Right lung (tissue), 10 donors: ENCODE data around the gene PTGFRN. TPM values are rescaled to one million over a fixed set of nuclear protein-coding genes. Genes with fewer than 3 reads are reported as not detected.
"Not testable (repeated sequence)": the region's sequence is repeated elsewhere in the genome, so short reads cannot be mapped to it uniquely, and the experiment has no call there.

Experiments
- DNase-seq, 2 donors: peaks; one replicate each; pipeline ENCODE4 v3.0.0-alpha.2; 2013
- long read RNA-seq, 8 donors: transcript quantifications; one replicate each; lab custom pipeline, GENCODE V29; 2026
- polyA plus RNA-seq, 5 donors: library from polyadenylated mRNA; unstranded; fragments of 120-200 nt; gene quantifications; one replicate each; pipeline versions ENCODE4 v1.2.1 to v1.2.3, GENCODE V29; 2013; ENCODE audit warnings: inconsistent platforms in 1 of 5, low replicate concordance in 1 of 5; ENCODE audit not compliant: insufficient read length in 5 of 5, insufficient read depth in 1 of 5

Gene PTGFRN
- 10 to 100 TPM; 40.5 to 73.5 (median 66.1) TPM for polyA plus RNA-seq
- long read RNA-seq, donor 1, full-length matches to known transcripts = 10 of 43 reads
- long read RNA-seq, donor 1, partial matches to known transcripts = 33 of 43 reads
- long read RNA-seq, donor 1, other reads (novel, unspliced or antisense) = 0 of 43 reads
- long read RNA-seq, donor 2, full-length matches to known transcripts = 4 of 4 reads
- long read RNA-seq, donor 2, partial matches to known transcripts = 0 of 4 reads
- long read RNA-seq, donor 2, other reads (novel, unspliced or antisense) = 0 of 4 reads
- long read RNA-seq, donor 3, full-length matches to known transcripts = 2 of 7 reads
- long read RNA-seq, donor 3, partial matches to known transcripts = 5 of 7 reads
- long read RNA-seq, donor 3, other reads (novel, unspliced or antisense) = 0 of 7 reads
- long read RNA-seq, donor 4, full-length matches to known transcripts = 3 of 3 reads
- long read RNA-seq, donor 4, partial matches to known transcripts = 0 of 3 reads
- long read RNA-seq, donor 4, other reads (novel, unspliced or antisense) = 0 of 3 reads
- long read RNA-seq, donor 5, full-length matches to known transcripts = 2 of 10 reads
- long read RNA-seq, donor 5, partial matches to known transcripts = 8 of 10 reads
- long read RNA-seq, donor 5, other reads (novel, unspliced or antisense) = 0 of 10 reads
- long read RNA-seq, donor 6, full-length matches to known transcripts = 6 of 6 reads
- long read RNA-seq, donor 6, partial matches to known transcripts = 0 of 6 reads
- long read RNA-seq, donor 6, other reads (novel, unspliced or antisense) = 0 of 6 reads
- long read RNA-seq, donor 7, full-length matches to known transcripts = 2 of 2 reads
- long read RNA-seq, donor 7, partial matches to known transcripts = 0 of 2 reads
- long read RNA-seq, donor 7, other reads (novel, unspliced or antisense) = 0 of 2 reads
- long read RNA-seq, donor 8, full-length matches to known transcripts = 1 of 1 reads
- long read RNA-seq, donor 8, partial matches to known transcripts = 0 of 1 reads
- long read RNA-seq, donor 8, other reads (novel, unspliced or antisense) = 0 of 1 reads

GRCh38 chr1:116909512-116910378 is at the start of gene PTGFRN:
Gene PTGFRN (plus strand): TSS chr1:116909916. CDS start chr1:116910204, 288 bp downstream.
- peak; percentile 67 to 78 for DNase-seq

DNA sequence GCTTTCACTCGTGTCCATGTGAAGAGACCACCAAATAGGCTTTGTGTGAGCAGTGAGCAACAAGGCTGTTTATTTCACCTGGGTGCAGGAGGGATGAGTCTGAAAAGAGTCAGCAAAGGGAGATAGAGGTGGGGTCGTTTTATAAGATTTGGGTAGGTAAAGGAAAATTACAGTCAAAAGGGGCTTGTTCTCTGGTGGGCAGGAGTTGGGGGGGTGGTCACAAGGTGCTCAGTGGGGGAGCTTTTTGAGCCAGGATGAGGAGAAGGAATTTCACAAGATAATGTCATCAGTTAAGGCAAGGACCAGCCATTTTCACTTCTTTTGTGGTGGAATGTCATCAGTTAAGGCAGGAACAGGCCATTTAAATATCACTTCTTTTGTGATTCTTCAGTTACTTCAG is 49.5 kb upstream of the PTGFRN start:
- not testable (repeated sequence) for DNase-seq

DNA sequence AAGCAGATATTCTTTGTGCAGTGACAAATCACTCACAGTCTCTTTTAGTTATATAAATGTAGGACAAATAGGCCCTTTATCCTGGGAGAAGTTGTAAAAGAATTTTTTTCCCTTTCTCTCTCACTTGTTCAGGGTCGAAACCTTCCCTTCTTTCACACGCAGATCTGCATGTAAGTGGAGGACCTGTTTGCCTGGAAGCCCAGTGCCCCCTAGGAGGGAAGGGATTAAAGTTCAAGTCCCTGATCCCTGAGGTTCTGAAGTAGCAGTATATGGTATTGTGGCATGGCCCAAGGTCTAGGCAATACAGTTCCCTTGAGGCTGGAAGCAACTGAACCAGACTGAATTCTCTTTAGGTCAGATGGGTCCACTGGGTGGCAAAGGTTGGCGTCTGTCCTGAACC is 48.6 kb upstream of the PTGFRN start:
- DNase-seq = no peak

GRCh38 chr1:116863031-116863430 is 46.7 kb upstream of the PTGFRN start:
- not testable (repeated sequence) for DNase-seq

- DNase-seq = not testable (repeated sequence)
Measured at GRCh38 chr1:116866478-116866877, 43.2 kb upstream of the PTGFRN start.

DNA sequence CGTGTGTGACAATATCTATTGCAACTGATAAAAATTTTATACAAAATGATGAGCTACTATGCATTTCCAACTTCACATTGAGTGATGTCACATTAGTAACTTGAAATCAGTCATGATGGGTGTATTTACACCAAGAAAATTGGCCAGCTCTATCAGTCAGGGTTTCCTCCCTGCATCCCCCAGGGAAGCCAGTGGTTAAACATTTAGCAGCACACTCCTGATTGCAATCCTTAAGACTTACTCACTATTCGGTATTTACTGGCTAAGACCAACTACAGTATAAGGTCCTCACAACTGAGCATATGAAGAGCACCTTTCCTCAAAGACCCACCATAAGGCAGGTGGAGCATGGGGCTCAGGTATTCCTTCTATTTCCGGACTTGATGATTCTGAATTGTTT is 41.3 kb upstream of the PTGFRN start:
- no peak for DNase-seq

DNA sequence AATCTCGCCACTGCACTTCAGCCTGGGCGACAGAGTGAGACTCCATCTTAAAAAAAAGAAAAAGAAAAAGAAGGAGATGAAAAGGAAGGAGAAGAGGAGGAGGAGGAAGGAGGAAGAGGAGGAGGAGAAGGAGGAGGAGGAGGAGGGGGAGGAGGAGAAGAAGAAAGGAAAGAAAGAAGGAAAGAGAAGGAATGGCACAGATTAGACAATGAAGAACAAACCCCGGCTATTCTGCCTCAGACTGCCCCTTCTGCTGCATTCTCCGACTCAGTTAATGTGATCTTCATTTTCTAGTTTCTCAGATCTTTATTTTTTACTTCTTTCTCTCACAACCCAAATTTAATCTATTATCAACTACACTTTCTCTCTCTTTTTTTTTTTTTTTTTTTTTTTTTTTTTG is 40.1 kb upstream of the PTGFRN start:
- no peak for DNase-seq

DNA sequence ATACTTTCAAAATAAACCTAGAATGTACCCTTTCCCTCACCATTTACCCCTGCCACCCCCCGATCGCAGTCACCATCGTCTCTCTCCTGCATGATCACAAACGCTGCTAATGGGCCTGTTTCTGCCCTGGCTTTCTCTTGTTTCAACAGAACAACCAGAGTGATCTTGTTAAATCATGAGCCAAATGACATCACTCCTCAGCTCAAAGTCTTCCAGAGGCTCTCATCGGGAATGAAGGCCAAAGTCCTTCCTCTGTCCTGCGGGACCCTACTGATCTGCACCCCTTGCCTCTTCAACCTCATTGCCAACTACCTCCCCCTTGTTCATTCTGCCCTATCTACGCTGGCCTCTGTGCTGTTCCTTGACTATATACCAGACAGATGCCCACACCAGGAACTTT is 39.4 kb upstream of the PTGFRN start:
- no peak for DNase-seq

GRCh38 chr1:116871779-116872146 is 38.0 kb upstream of the PTGFRN start:
- no peak for DNase-seq

- DNase-seq = no peak
Measured at GRCh38 chr1:116873680-116874271, 35.9 kb upstream of the PTGFRN start.

- DNase-seq = no peak
Measured at GRCh38 chr1:116874733-116875249, 34.9 kb upstream of the PTGFRN start.

DNA sequence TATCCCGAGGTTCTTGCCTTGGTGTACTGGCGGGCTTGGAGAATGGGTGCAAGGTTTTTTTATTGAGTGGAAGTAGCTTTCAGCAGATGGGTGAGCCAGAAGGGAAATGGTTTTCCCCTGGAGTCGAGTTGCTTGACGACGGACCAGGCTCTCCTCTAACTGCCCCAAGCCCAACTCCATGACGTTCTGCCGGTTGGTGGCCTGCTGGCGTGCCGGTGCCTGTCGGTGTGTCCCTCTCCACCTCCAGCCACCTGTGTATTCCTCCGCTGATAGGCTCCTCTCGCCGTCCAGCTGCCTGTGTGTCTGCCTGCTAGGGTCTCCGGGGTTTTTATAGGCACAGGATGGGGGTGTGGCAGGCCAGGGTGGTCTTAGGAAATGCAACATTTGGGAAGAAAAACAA is 34.3 kb upstream of the PTGFRN start:
- no peak for DNase-seq

DNA sequence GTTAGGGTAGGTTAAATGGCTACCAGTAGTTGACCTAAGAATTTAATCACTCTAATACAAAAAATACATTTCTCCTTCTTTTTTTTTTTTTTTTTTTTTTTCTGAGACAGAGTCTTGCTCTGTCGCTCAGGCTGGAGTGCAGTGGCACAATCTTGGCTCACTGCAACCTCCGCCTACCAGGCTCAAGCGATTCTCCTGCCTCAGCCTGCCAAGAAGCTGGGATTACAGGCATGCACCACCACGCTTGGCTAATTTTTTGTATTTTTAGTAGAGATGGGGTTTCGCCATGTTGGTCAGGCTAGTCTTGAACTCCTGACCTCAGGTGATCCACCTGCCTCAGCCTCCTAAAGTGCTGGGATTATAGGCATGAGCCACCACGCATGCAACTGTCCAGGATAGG is 33.8 kb upstream of the PTGFRN start:
- not testable (repeated sequence) for DNase-seq

DNA sequence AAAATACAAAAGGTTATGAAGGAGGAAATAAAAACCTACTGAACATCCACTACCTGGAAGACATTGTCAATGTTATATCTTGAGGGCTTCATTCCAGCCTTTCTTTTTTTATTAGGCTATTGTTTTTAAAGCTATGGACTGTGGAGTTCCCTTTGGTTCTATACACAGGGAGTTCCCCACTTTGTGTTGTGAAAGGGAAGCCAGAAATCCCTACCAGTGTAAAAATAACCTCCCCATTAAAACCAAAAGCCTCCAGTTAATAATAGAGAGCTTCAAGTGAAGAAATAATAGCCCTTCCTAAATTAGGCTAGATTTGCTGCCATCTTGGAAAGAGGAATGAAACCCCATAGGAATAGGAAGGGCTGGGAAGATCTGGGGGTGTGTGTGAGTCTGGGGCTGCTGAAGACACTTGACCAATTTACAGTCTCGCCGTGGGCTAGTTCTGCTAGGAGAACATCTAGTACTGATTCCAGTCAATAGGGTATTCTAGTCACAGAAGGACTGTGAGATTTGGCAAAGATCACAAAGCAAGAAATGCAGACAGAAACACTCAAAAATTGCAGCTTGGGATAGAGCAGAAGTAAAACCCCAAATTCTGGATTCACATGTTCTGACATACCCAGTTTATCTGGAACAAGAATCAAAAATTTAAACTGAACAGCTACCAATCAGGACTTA is 32.4 kb upstream of the PTGFRN start:
- DNase-seq = no peak

GRCh38 chr1:116878804-116879477 is 30.8 kb upstream of the PTGFRN start:
- DNase-seq = no peak

DNA sequence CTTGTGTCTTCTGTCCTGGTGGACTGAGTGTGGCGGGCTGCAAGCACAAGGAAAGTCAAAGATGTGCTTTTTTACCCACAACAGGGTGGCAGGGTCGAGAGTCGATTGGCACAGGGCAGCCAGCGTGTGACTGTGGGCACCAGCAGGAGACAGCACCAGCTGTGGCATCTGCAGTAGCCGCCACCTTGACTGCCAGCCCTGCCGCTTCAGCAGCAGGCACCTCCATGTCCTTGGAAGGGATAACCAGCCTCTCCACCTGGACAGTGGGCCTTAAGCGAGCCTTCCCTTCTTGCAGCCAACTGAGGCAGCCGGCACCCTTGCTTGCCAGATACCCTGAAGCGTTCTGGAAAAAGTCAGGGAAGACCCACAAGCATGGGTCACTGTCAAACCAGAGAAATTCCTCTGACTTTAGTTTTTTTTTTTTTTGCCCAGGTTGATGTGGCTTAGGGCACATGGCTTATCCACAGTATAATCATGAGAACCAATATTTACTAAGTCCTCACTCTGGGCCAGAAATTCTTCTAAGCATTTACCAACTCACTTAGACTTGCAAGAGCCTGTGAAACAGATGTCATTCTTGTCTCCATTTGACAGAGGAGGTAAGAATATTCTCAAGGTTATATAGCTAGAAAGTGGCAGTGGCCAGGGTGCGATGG is 30.1 kb upstream of the PTGFRN start:
- DNase-seq = no peak

DNA sequence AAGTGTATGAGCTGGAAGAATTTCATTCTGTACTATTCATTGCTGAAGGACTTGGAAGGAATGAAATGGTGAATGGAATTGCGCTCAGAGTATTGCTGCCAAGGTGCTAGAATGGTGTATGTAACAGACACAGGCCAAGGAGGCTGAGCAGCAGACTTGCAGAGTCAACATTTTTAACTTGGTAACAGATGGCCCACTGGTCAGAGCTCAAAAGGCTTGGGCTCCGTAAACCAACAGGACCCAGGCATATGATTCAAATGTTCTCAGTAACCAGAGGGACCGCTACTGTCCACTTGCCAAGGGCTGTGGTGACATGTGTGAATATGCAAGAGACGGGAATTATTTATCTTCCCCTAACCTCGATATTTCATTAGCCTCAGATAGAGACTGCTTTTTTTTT is 28.8 kb upstream of the PTGFRN start:
- DNase-seq = no peak

DNA sequence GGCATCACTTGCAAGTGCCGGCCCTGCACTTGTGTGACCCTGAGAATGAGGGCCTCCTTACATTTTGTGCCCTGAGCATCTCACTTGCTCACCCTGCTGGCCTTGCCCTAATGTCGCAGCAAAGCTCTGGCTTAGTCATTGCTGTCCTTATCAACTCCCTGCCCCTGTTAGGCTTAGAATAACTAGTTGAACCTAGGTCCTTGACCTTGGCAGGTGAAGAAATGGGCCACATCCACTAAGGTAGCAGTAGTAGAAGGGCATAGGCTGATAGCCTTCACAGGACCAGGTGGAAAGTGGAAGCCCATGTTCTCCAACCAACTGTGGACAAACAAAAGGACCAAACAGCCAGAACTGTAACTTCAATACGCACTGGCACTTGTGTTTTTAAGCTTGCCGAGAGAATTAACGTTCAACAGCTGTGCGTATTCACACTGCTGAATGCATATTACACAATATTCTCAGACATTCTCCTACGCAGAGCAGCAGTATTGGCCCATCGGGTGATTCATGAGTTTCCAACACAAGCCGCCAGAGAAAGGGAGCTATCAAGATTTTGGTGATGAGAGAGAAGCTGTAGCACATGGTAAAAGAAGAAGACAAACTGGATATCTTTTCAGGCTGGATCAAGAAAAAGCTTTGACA is 27.7 kb upstream of the PTGFRN start:
- peak; percentile 71 to 86 for DNase-seq
